ENCODE measurements around the gene RNF31. TPM values are rescaled to one million over a fixed set of nuclear protein-coding genes. Genes with fewer than 3 reads are reported as not detected.

The RNF31 gene
- polyA plus RNA-seq, 4 donors, result 33.7 to 83.0 (median 48.9) TPM

GRCh38 chr14:24114532-24115421 lies 32.5 kb upstream of the RNF31 start, which contains the start of the genes DCAF11 and NRL:
Gene DCAF11 (plus strand): TSS chr14:24114777. CDS start chr14:24115595, 818 bp downstream.
Gene NRL (minus strand): TSS chr14:24114949. CDS start chr14:24082848, 32,101 bp downstream.
- peak; percentile 55 for FAIRE-seq

GRCh38 chr14:24115422-24116127 lies 31.7 kb upstream of the RNF31 start:
- no peaks in the 10 kb centered on the region for H3K27me3 ChIP-seq (ENCODE audit: control insufficient read depth in 3 of 3, insufficient read depth in 3 of 3, low read length in 3 of 3)
- DNase-seq (no peak), FAIRE-seq (no peak)
- H3K4me3 ChIP-seq (ENCODE audit: low read depth in 1 of 3, low read length in 3 of 3), result peak overlapping the region; percentile 72 to 95 (median 87)
- H3K9me3 ChIP-seq (ENCODE audit: control insufficient read depth in 2 of 2, insufficient read depth in 1 of 2, low read depth in 1 of 2, low read length in 1 of 2), result no peaks in the 10 kb centered on the region
- peak overlapping the region; percentile 84 to 100 (median 98) for H3K27ac ChIP-seq (ENCODE audit: low read depth in 1 of 3, low read length in 2 of 3)
- peaks cover 0 to 21% (median 13%) of the 10 kb centered on the region in 3 donors for H3K4me1 ChIP-seq (ENCODE audit: control insufficient read depth in 3 of 3, insufficient read depth in 2 of 3, low read depth in 1 of 3, low read length in 2 of 3)
- 0 to 3% (median 3%) methylated on average over 14 of the region's 14 CpGs for WGBS, 3 donors
- peaks cover 1 to 36% (median 7%) of the 10 kb centered on the region in 3 donors for H3K36me3 ChIP-seq (ENCODE audit: control insufficient read depth in 3 of 3, insufficient read depth in 2 of 3, low read depth in 1 of 3, low read length in 3 of 3)

More at GRCh38 chr14:24114532-24115421, 32.5 kb upstream of the RNF31 start, which contains the start of the genes DCAF11 and NRL:
- peaks cover 0 to 30% (median 6%) of the 10 kb centered on the region in 3 donors for H3K36me3 ChIP-seq (ENCODE audit: control insufficient read depth in 3 of 3, insufficient read depth in 2 of 3, low read depth in 1 of 3, low read length in 3 of 3)
- H3K4me1 ChIP-seq (ENCODE audit: control insufficient read depth in 3 of 3, insufficient read depth in 2 of 3, low read depth in 1 of 3, low read length in 2 of 3), result peaks cover 0 to 26% (median 13%) of the 10 kb centered on the region in 3 donors
- no peaks in the 10 kb centered on the region for H3K27me3 ChIP-seq (ENCODE audit: control insufficient read depth in 3 of 3, insufficient read depth in 3 of 3, low read length in 3 of 3)
- H3K27ac ChIP-seq (ENCODE audit: low read depth in 1 of 3, low read length in 2 of 3), result peak within 1 kb of the TSS; percentile 97 to 100 (median 98)
- peak within 1 kb of the TSS; percentile 72 to 95 (median 87) for H3K4me3 ChIP-seq (ENCODE audit: low read depth in 1 of 3, low read length in 3 of 3)
- WGBS, 3 donors, result 0 to 1% (median 0%) methylated on average over 65 of the region's 65 CpGs
- DNase-seq, result peak; percentile 100
- H3K9me3 ChIP-seq (ENCODE audit: control insufficient read depth in 2 of 2, insufficient read depth in 1 of 2, low read depth in 1 of 2, low read length in 1 of 2), result no peaks in the 10 kb centered on the region

- H3K4me3 ChIP-seq (ENCODE audit: low read depth in 1 of 3, low read length in 3 of 3), result peak overlapping the region in 2 of 3 donors; percentile 87 to 95
- 51 to 73% (median 62%) methylated on average over 6 of the region's 6 CpGs for WGBS, 3 donors
- H3K27me3 ChIP-seq (ENCODE audit: control insufficient read depth in 3 of 3, insufficient read depth in 3 of 3, low read length in 3 of 3), result no peaks in the 10 kb centered on the region
- FAIRE-seq, result no peak
- peaks cover 3 to 43% (median 8%) of the 10 kb centered on the region in 3 donors for H3K36me3 ChIP-seq (ENCODE audit: control insufficient read depth in 3 of 3, insufficient read depth in 2 of 3, low read depth in 1 of 3, low read length in 3 of 3)
- no peaks in the 10 kb centered on the region for H3K9me3 ChIP-seq (ENCODE audit: control insufficient read depth in 2 of 2, insufficient read depth in 1 of 2, low read depth in 1 of 2, low read length in 1 of 2)
- H3K27ac ChIP-seq (ENCODE audit: low read depth in 1 of 3, low read length in 2 of 3), result no peak overlapping the region
- H3K4me1 ChIP-seq (ENCODE audit: control insufficient read depth in 3 of 3, insufficient read depth in 2 of 3, low read depth in 1 of 3, low read length in 2 of 3), result peaks cover 0 to 15% (median 13%) of the 10 kb centered on the region in 3 donors
- no peak for DNase-seq
These were observed 31.0 kb upstream of the RNF31 start for GRCh38 chr14:24116128-24116814.

GRCh38 chr14:24117179-24117578 lies 30.1 kb upstream of the RNF31 start:
- no peaks in the 10 kb centered on the region for H3K9me3 ChIP-seq (ENCODE audit: control insufficient read depth in 2 of 2, insufficient read depth in 1 of 2, low read depth in 1 of 2, low read length in 1 of 2)
- FAIRE-seq (no peak), DNase-seq (no peak)
- H3K4me1 ChIP-seq (ENCODE audit: control insufficient read depth in 3 of 3, insufficient read depth in 2 of 3, low read depth in 1 of 3, low read length in 2 of 3), result peaks cover 0 to 14% (median 13%) of the 10 kb centered on the region in 3 donors
- H3K4me3 ChIP-seq (ENCODE audit: low read depth in 1 of 3, low read length in 3 of 3), result no peak overlapping the region
- 83 to 91% (median 83%) methylated on average over 6 of the region's 6 CpGs for WGBS, 3 donors
- no peak overlapping the region for H3K27ac ChIP-seq (ENCODE audit: low read depth in 1 of 3, low read length in 2 of 3)
- no peaks in the 10 kb centered on the region for H3K27me3 ChIP-seq (ENCODE audit: control insufficient read depth in 3 of 3, insufficient read depth in 3 of 3, low read length in 3 of 3)
- peaks cover 3 to 51% (median 8%) of the 10 kb centered on the region in 3 donors for H3K36me3 ChIP-seq (ENCODE audit: control insufficient read depth in 3 of 3, insufficient read depth in 2 of 3, low read depth in 1 of 3, low read length in 3 of 3)

GRCh38 chr14:24119691-24120090 lies 27.6 kb upstream of the RNF31 start:
- DNase-seq (no peak), FAIRE-seq (no peak)
- no peak overlapping the region for H3K27ac ChIP-seq (ENCODE audit: low read depth in 1 of 3, low read length in 2 of 3)
- peaks cover 3 to 73% (median 18%) of the 10 kb centered on the region in 3 donors for H3K36me3 ChIP-seq (ENCODE audit: control insufficient read depth in 3 of 3, insufficient read depth in 2 of 3, low read depth in 1 of 3, low read length in 3 of 3)
- 96 to 99% (median 96%) methylated on average over 6 of the region's 6 CpGs for WGBS, 3 donors
- H3K27me3 ChIP-seq (ENCODE audit: control insufficient read depth in 3 of 3, insufficient read depth in 3 of 3, low read length in 3 of 3), result no peaks in the 10 kb centered on the region
- no peak overlapping the region for H3K4me3 ChIP-seq (ENCODE audit: low read depth in 1 of 3, low read length in 3 of 3)
- H3K9me3 ChIP-seq (ENCODE audit: control insufficient read depth in 2 of 2, insufficient read depth in 1 of 2, low read depth in 1 of 2, low read length in 1 of 2), result no peaks in the 10 kb centered on the region
- H3K4me1 ChIP-seq (ENCODE audit: control insufficient read depth in 3 of 3, insufficient read depth in 2 of 3, low read depth in 1 of 3, low read length in 2 of 3), result peaks cover 0 to 13% (median 9%) of the 10 kb centered on the region in 3 donors

- no peak for FAIRE-seq
- 94 to 97% (median 97%) methylated on average over 8 of the region's 8 CpGs for WGBS, 3 donors
- H3K36me3 ChIP-seq (ENCODE audit: control insufficient read depth in 3 of 3, insufficient read depth in 2 of 3, low read depth in 1 of 3, low read length in 3 of 3), result peaks cover 3 to 75% (median 18%) of the 10 kb centered on the region in 3 donors
- no peak overlapping the region for H3K27ac ChIP-seq (ENCODE audit: low read depth in 1 of 3, low read length in 2 of 3)
- H3K27me3 ChIP-seq (ENCODE audit: control insufficient read depth in 3 of 3, insufficient read depth in 3 of 3, low read length in 3 of 3), result no peaks in the 10 kb centered on the region
- DNase-seq, result no peak
- no peaks in the 10 kb centered on the region for H3K9me3 ChIP-seq (ENCODE audit: control insufficient read depth in 2 of 2, insufficient read depth in 1 of 2, low read depth in 1 of 2, low read length in 1 of 2)
- H3K4me3 ChIP-seq (ENCODE audit: low read depth in 1 of 3, low read length in 3 of 3), result no peak overlapping the region
- peaks cover 0 to 9% (median 6%) of the 10 kb centered on the region in 3 donors for H3K4me1 ChIP-seq (ENCODE audit: control insufficient read depth in 3 of 3, insufficient read depth in 2 of 3, low read depth in 1 of 3, low read length in 2 of 3)
These were observed 26.1 kb upstream of the RNF31 start for GRCh38 chr14:24121210-24121609.

GRCh38 chr14:24122416-24122815 lies 24.9 kb upstream of the RNF31 start:
- 91 to 100% (median 98%) methylated on average over 4 of the region's 4 CpGs for WGBS, 3 donors

More at GRCh38 chr14:24122416-24122815, 24.9 kb upstream of the RNF31 start:
- DNase-seq (no peak), FAIRE-seq (no peak)
- no peaks in the 10 kb centered on the region for H3K27me3 ChIP-seq (ENCODE audit: control insufficient read depth in 3 of 3, insufficient read depth in 3 of 3, low read length in 3 of 3)
- no peak overlapping the region for H3K27ac ChIP-seq (ENCODE audit: low read depth in 1 of 3, low read length in 2 of 3)
- peaks cover 0 to 5% (median 0%) of the 10 kb centered on the region in 3 donors for H3K4me1 ChIP-seq (ENCODE audit: control insufficient read depth in 3 of 3, insufficient read depth in 2 of 3, low read depth in 1 of 3, low read length in 2 of 3)
- no peaks in the 10 kb centered on the region for H3K9me3 ChIP-seq (ENCODE audit: control insufficient read depth in 2 of 2, insufficient read depth in 1 of 2, low read depth in 1 of 2, low read length in 1 of 2)
- peaks cover 3 to 69% (median 18%) of the 10 kb centered on the region in 3 donors for H3K36me3 ChIP-seq (ENCODE audit: control insufficient read depth in 3 of 3, insufficient read depth in 2 of 3, low read depth in 1 of 3, low read length in 3 of 3)
- H3K4me3 ChIP-seq (ENCODE audit: low read depth in 1 of 3, low read length in 3 of 3), result no peak overlapping the region

All from small intestine (tissue), 7 donors.